Measurements from ENCODE around the gene GRIN2D.

Gene GRIN2D

GRCh38 chr19:48442116-48443035 is 48.9 kb downstream of the GRIN2D start:
- DNase-seq (ENCODE audit: low read depth): no peak

- DNase-seq (ENCODE audit: low read depth): no peak
Measured at GRCh38 chr19:48443256-48443655, 49.8 kb downstream of the GRIN2D start.

All from activated T-cell treated with anti-CD3 and anti-CD28 coated beads for 24 hours (primary cell).